ENCODE results near the gene NIT1. TPM values are rescaled to one million over a fixed set of nuclear protein-coding genes. Genes with fewer than 3 reads are reported as not detected.
A peak's percentile ranks its signal among the peaks of the same experiment; 100 is the strongest.

NIT1 gene
- total and polyA plus RNA-seq, 7 donors: 24.4 to 66.6 (median 39.6) TPM

DNA sequence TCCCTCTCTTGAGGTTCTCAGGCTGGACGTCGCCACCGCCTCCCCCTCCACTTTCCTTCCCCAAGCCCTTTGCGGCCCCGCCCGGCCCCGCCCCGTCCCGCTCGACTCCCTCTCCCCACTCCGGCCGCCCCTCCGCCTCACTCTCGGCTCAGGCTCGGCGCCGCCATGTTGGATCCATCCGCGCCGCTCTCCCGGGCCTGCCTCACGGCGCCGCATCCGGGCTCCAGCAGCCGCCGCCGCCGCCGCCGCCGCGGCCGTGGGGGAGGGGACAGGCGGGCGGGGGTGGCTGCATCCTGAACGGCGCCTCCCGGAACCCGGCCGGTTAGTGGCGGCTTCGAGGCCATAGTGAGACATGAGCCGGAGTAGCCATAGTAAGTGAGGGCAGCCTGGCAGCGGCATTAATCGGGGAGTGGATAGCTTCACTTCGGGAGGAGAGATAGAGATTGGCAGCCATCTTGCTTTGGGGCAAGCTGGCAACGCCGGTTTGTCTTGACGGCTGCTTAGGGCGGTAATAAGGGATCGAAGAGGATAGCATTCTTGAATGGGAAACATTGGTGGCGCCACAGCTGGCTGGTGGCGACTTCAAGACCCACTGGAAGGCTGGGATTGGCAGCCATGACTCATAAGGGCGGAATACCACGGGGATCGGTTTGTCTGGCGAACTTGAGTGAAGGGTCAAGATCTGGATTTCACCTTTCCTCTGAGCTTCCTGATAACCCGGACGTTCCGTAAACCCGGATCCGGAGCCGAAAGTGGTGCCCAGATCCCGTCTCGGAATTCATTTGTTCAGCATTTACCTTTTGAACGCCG, 14.7 kb downstream of the NIT1 start, which contains the start of gene DEDD:
Gene DEDD (minus strand): TSS at position 258 of the 810 bp plus-strand sequence. CDS start 8,205 bp downstream, outside the sequence.
- peak; percentile 98 for DNase-seq
- WGBS, 2 donors: 1% methylated on average over 68 of the region's 68 CpGs

GRCh38 chr1:161133220-161133740, 15.4 kb downstream of the NIT1 start:
- WGBS, 2 donors: 1 to 7% methylated on average over 11 of the region's 11 CpGs
- Histone ChIP-seq H3K4me3 (peak overlapping the region; percentile 69 to 83 (median 76)), H3K36me3 (peaks cover 5 to 20% (median 8%) of the 10 kb centered on the region in 4 donors), H3K27ac (peak overlapping the region; percentile 90 to 97 (median 92)), H3K9me3 (no peaks in the 10 kb centered on the region), H3K27me3 (no peaks in the 10 kb centered on the region), H3K4me1 (peaks cover 0 to 52% (median 35%) of the 10 kb centered on the region in 4 donors)
- TF ChIP-seq POLR2AphosphoS5 (IDR thresholded peaks at IDR 0.05): peak in 1 of 4 donors; percentile 1
- TF ChIP-seq, protein P1, sequence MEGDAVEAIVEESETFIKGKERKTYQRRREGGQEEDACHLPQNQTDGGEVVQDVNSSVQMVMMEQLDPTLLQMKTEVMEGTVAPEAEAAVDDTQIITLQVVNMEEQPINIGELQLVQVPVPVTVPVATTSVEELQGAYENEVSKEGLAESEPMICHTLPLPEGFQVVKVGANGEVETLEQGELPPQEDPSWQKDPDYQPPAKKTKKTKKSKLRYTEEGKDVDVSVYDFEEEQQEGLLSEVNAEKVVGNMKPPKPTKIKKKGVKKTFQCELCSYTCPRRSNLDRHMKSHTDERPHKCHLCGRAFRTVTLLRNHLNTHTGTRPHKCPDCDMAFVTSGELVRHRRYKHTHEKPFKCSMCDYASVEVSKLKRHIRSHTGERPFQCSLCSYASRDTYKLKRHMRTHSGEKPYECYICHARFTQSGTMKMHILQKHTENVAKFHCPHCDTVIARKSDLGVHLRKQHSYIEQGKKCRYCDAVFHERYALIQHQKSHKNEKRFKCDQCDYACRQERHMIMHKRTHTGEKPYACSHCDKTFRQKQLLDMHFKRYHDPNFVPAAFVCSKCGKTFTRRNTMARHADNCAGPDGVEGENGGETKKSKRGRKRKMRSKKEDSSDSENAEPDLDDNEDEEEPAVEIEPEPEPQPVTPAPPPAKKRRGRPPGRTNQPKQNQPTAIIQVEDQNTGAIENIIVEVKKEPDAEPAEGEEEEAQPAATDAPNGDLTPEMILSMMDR (IDR thresholded peaks at IDR 0.05): no peak
- intact Hi-C loops (cut with DNase I): loop anchor here (2.0 kb wide), 2 partner anchors 14 to 26 kb away; partner anchors contain the start of genes NIT1, PFDN2 and USP21
- DNase-seq: no peak

More for the DNA sequence above, 14.7 kb downstream of the NIT1 start, which contains the start of gene DEDD:
- Histone ChIP-seq H3K4me1 (peaks cover 0 to 52% (median 41%) of the 10 kb centered on the region in 4 donors), H3K4me3 (peak within 1 kb of the TSS; percentile 69 to 83 (median 76)), H3K27ac (peak within 1 kb of the TSS; percentile 90 to 97 (median 92)), H3K36me3 (peaks cover 9 to 26% (median 13%) of the 10 kb centered on the region in 4 donors), H3K9me3 (no peaks in the 10 kb centered on the region), H3K27me3 (no peaks in the 10 kb centered on the region)
- intact Hi-C loops (cut with DNase I): loop anchor here (2.0 kb wide), 2 partner anchors 14 to 26 kb away; partner anchors contain the start of genes NIT1, PFDN2 and USP21
- TF ChIP-seq, protein P1 (IDR thresholded peaks at IDR 0.05): no peak
- TF ChIP-seq EP300 (IDR thresholded peaks at IDR 0.05) (peak in 1 of 4 donors; percentile 56), POLR2A (IDR thresholded peaks at IDR 0.05) (no peak), POLR2AphosphoS5 (IDR thresholded peaks at IDR 0.05) (peak; percentile 7 to 54 (median 44))

DNA sequence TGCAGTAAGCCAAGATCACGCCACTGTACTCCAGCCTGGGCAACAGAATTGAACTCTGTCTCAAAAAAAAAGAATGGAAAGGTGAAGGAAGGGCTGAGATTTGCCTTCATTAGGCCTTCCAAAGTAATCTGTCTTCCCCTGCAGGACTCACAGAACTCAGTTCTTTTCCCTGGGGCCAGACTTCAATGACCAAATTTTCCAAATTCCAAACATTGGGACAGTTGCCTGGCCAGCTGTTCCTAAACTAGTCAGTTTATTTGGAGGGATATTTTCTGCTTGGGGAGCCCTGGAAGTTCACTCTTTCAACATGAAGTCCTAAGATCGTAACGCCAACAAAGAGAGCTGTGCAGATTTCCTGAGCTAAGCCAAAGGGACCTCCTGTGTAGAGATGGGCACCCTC, 20.0 kb downstream of the NIT1 start:
- Histone ChIP-seq H3K4me3 (no peak overlapping the region), H3K36me3 (no peaks in the 10 kb centered on the region), H3K27ac (no peak overlapping the region), H3K9me3 (no peaks in the 10 kb centered on the region), H3K27me3 (no peaks in the 10 kb centered on the region), H3K4me1 (peaks cover 0 to 27% (median 14%) of the 10 kb centered on the region in 4 donors)
- intact Hi-C loops (cut with DNase I): no loop called here
- no peak for TF ChIP-seq POLR2A (IDR thresholded peaks at IDR 0.05)
- TF ChIP-seq EP300 (IDR thresholded peaks at IDR 0.05): no peak
- no peak for TF ChIP-seq POLR2AphosphoS5 (IDR thresholded peaks at IDR 0.05)
- DNase-seq: no peak
- 81 to 83% methylated on average over 3 of the region's 3 CpGs for WGBS, 2 donors

DNA sequence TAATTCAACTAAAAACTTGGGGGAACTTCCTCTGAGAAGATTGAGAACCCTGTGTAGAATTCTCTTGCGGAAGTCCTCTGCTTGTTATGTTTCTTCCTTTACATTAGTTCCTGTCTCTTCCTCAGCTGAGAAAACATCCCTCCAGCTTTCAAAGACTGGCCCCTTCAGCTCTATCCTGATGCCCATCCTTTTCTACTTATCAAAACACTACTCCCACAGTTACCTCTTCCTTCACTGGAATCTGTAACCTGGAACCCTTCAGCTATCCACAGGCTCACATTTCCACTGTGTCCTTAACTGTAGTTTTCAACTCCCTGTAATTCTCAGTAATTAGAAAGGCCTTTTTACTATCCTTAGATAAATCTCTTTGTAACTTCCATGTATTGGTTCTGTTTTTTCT, 20.5 kb downstream of the NIT1 start:
- Histone ChIP-seq H3K27me3 (no peaks in the 10 kb centered on the region), H3K4me1 (peaks cover 0 to 23% (median 12%) of the 10 kb centered on the region in 4 donors), H3K4me3 (no peak overlapping the region), H3K36me3 (no peaks in the 10 kb centered on the region), H3K27ac (no peak overlapping the region), H3K9me3 (no peaks in the 10 kb centered on the region)
- intact Hi-C loops (cut with DNase I): no loop called here
- TF ChIP-seq EP300 (IDR thresholded peaks at IDR 0.05) (no peak), POLR2AphosphoS5 (IDR thresholded peaks at IDR 0.05) (no peak), POLR2A (IDR thresholded peaks at IDR 0.05) (no peak)
- TF ChIP-seq, protein P1 (IDR thresholded peaks at IDR 0.05): no peak
- DNase-seq: no peak
- 87 to 89% methylated on average over 1 of the region's 1 CpG for WGBS, 2 donors

DNA sequence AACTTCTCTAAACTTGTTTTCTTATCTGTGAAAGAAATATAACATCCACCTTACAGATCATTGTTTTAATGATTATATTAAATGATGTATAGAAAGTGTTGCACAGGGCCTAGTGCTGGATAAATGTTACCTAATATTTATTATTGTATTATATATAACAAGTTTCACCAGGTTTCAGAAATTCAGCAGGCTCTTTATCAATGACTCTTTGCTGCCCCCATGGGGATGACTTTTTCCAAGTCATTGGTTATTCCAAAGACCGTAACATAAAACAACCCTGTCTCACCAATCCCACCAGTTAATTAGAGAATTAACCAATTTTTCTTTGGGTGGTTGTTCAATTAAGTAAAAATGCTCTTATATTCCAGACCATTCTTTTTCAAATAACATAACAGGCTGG, 21.9 kb downstream of the NIT1 start:
- H3K27me3 ChIP-seq: no peaks in the 10 kb centered on the region
- TF ChIP-seq EP300 (IDR thresholded peaks at IDR 0.05): no peak
- TF ChIP-seq, protein P1 (IDR thresholded peaks at IDR 0.05): peak in 2 of 4 experiments; percentile 7 to 30
- no peak for TF ChIP-seq POLR2A (IDR thresholded peaks at IDR 0.05)
- no peak for TF ChIP-seq POLR2AphosphoS5 (IDR thresholded peaks at IDR 0.05)
- WGBS, 2 donors: 53 to 63% methylated on average over 1 of the region's 1 CpG
- H3K9me3 ChIP-seq: no peaks in the 10 kb centered on the region
- H3K4me3 ChIP-seq: no peak overlapping the region
- intact Hi-C loops (cut with DNase I): no loop called here
- no peak overlapping the region for H3K27ac ChIP-seq
- no peaks in the 10 kb centered on the region for H3K36me3 ChIP-seq
- no peak for DNase-seq
- peaks cover 0 to 10% (median 0%) of the 10 kb centered on the region in 4 donors for H3K4me1 ChIP-seq
